ENCODE data around the gene WDFY2.

- no peak for TF ChIP-seq CTCF (IDR thresholded peaks at IDR 0.05)
- no peak for TF ChIP-seq POLR2A (IDR thresholded peaks at IDR 0.05)
Observed at GRCh38 chr13:51684076-51684475, 99.8 kb downstream of the WDFY2 start.
